Breast epithelium (tissue), 4 donors: ENCODE data around the gene DYNC1I1. TPM values are rescaled to one million over a fixed set of nuclear protein-coding genes. Genes with fewer than 3 reads are reported as not detected.

Experiments
- DNase-seq, 2 donors: peaks; one replicate each; pipeline ENCODE4 v3.0.0-alpha.2; 2019; ENCODE audit warnings: low spot score in 2 of 2
- H3K27ac ChIP-seq, 2 donors: fragments of 200-600 bp; sonication (generic) in 1 of 2; one replicate each; pipeline ENCODE4 v1.5.1; 2016 to 2019; ENCODE audit warnings: mild to moderate bottlenecking in 1 of 2
- H3K27me3 ChIP-seq, 2 donors: fragments of 200-600 bp; sonication (generic) in 1 of 2; one replicate each; pipeline versions ENCODE4 v1.5.1 to v1.6.0; 2017 to 2019; ENCODE audit warnings: control low read depth in 1 of 2, mild to moderate bottlenecking in 1 of 2
- H3K36me3 ChIP-seq: fragments of 200-600 bp; one replicate; pipeline ENCODE4 v1.5.1; 2019
- H3K4me1 ChIP-seq, 2 donors: fragments of 200-600 bp; sonication (generic); one replicate each; pipeline ENCODE4 v1.5.1; 2016 to 2019; ENCODE audit warnings: control low read depth in 1 of 2
- H3K4me3 ChIP-seq, 3 donors: fragments of 200-600 bp; sonication (generic); 1 replicate in 2 of 3; 2 replicates in 1 of 3; pipeline ENCODE4 v1.5.1; 2016 to 2019; ENCODE audit warnings: mild to moderate bottlenecking in 3 of 3, moderate library complexity in 2 of 3
- H3K9me3 ChIP-seq, 2 donors: fragments of 200-600 bp; sonication (generic) in 1 of 2; one replicate each; pipeline ENCODE4 v1.5.1; 2016 to 2019; ENCODE audit warnings: control low read depth in 1 of 2
- CTCF ChIP-seq, 3 donors: fragments of 450-650 bp; IDR thresholded peaks; one replicate each; pipeline ENCODE4 v1.5.1; 2016 to 2017; ENCODE audit warnings: antibody characterized with exemption in 3 of 3, mild to moderate bottlenecking in 3 of 3, moderate library complexity in 3 of 3
- POLR2A ChIP-seq: fragments of 450-650 bp; IDR thresholded peaks from one replicate; pipeline ENCODE4 v1.6.1; 2016; ENCODE audit warnings: antibody characterized with exemption, mild to moderate bottlenecking, moderate library complexity
- POLR2AphosphoS5 ChIP-seq, 3 donors: sonication (generic); formaldehyde crosslinking; IDR thresholded peaks; one replicate each; pipeline ENCODE4 v1.6.1; 2017; ENCODE audit warnings: antibody characterized with exemption in 3 of 3
- intact Hi-C: fragments of 100-400 bp; cut with DNase I; formaldehyde crosslinking; loops from one replicate; pipeline ENCODE4 v1.15.1; 2023; ENCODE audit warnings: low total_unique reads
- total RNA-seq, 3 donors: library from RNA; depleted of rRNA; stranded (reverse); fragments of >200 nt; gene quantifications; one replicate each; pipeline ENCODE4 v1.1.0, GENCODE V29; 2016

Gene DYNC1I1
- total RNA-seq, 3 donors from 2014 or later = 5.7 to 7.7 (median 6.6) TPM

DNA sequence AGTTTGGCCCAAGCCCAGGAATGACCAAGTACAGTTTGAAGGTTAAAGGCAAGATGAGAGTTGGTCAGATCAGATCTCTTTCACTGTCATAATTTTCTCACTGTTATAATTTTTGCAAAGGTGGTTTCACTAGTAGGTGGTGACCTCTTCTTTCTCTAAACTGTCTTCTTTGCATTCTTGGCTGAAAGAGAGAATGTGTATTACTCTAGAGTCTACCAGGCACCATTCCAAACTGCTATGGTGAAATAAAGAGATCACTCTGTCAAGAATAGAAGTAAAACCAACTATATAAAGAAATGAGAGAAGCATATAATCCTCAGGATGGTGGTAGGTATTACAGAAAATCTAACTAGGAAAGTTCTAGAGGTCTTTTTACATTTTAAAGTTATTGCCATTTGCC lies 72.7 kb downstream of the DYNC1I1 start:
- H3K4me1 ChIP-seq = no peaks in the 10 kb centered on the region
- TF ChIP-seq POLR2A (no peak), CTCF (IDR thresholded peaks at IDR 0.05) (no peak), POLR2AphosphoS5 (IDR thresholded peaks at IDR 0.05) (no peak)
- intact Hi-C loops = no loop called here
- peaks cover 0 to 11% of the 10 kb centered on the region in 2 donors for H3K9me3 ChIP-seq
- DNase-seq = no peak
- no peak overlapping the region for H3K27ac ChIP-seq
- no peaks in the 10 kb centered on the region for H3K36me3 ChIP-seq
- H3K4me3 ChIP-seq = no peak overlapping the region
- H3K27me3 ChIP-seq = no peaks in the 10 kb centered on the region

DNA sequence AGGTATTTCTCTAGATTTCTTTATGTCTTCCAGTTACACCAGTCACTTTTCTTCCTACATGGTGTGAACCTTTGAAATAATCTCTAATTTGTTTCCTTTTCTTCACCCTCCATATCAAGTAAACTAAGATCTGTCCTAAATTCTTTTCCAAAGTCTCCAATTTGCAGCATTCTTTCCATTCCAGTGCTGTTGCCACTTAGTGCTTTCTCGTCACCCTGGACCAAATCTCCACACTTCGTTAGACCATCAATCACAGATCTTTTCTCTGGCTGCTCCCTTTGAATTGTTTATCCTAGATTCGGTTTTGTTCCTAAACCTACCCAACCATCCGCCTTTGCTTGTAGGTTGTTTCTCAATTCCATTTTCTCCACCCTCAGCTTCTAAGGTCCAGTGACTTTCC lies 74.7 kb downstream of the DYNC1I1 start:
- TF ChIP-seq POLR2AphosphoS5 (IDR thresholded peaks at IDR 0.05) (no peak), CTCF (IDR thresholded peaks at IDR 0.05) (no peak), POLR2A (no peak)
- H3K9me3 ChIP-seq = no peaks in the 10 kb centered on the region

DNA sequence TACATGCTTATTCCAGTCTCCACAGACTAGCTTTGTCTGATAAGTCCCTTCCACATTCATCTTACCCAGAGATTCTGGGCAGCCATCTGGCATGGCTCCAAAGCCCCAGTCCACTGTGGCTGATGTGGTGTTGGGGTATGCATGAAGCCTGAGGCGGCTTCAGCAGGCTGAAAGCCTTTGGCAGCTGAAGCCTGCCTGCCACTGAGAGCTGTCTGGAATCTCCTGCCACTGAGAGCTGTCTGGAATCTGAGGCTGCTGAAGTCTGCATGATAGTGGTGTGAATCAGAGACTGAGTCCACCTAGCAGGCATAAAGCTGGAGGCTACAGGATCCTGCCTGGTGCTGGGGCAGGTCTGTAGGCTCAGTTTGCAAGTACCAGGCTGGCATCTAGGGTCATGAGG lies 87.1 kb downstream of the DYNC1I1 start:
- no peak for TF ChIP-seq POLR2AphosphoS5 (IDR thresholded peaks at IDR 0.05)
- TF ChIP-seq CTCF (IDR thresholded peaks at IDR 0.05) = no peak
- no peak for TF ChIP-seq POLR2A
- H3K9me3 ChIP-seq = peaks cover 4 to 5% of the 10 kb centered on the region in 2 donors

More for the DNA sequence above, 74.7 kb downstream of the DYNC1I1 start:
- DNase-seq = no peak
- Histone ChIP-seq H3K4me1 (no peaks in the 10 kb centered on the region), H3K27ac (no peak overlapping the region), H3K4me3 (no peak overlapping the region), H3K27me3 (no peaks in the 10 kb centered on the region), H3K36me3 (no peaks in the 10 kb centered on the region)
- intact Hi-C loops = no loop called here

GRCh38 chr7:95861041-95861440 lies 88.7 kb downstream of the DYNC1I1 start:
- Histone ChIP-seq H3K27me3 (no peaks in the 10 kb centered on the region), H3K27ac (no peak overlapping the region), H3K4me3 (no peak overlapping the region), H3K36me3 (no peaks in the 10 kb centered on the region), H3K9me3 (peaks cover 4 to 5% of the 10 kb centered on the region in 2 donors), H3K4me1 (no peaks in the 10 kb centered on the region)
- no peak for TF ChIP-seq POLR2A
- no peak for TF ChIP-seq POLR2AphosphoS5 (IDR thresholded peaks at IDR 0.05)
- TF ChIP-seq CTCF (IDR thresholded peaks at IDR 0.05) = no peak
- DNase-seq = no peak
- intact Hi-C loops = no loop called here

More for the DNA sequence above, 87.1 kb downstream of the DYNC1I1 start:
- no peak overlapping the region for H3K27ac ChIP-seq
- DNase-seq = no peak
- H3K4me3 ChIP-seq = no peak overlapping the region
- no peaks in the 10 kb centered on the region for H3K36me3 ChIP-seq
- intact Hi-C loops = no loop called here
- H3K4me1 ChIP-seq = no peaks in the 10 kb centered on the region
- H3K27me3 ChIP-seq = no peaks in the 10 kb centered on the region

DNA sequence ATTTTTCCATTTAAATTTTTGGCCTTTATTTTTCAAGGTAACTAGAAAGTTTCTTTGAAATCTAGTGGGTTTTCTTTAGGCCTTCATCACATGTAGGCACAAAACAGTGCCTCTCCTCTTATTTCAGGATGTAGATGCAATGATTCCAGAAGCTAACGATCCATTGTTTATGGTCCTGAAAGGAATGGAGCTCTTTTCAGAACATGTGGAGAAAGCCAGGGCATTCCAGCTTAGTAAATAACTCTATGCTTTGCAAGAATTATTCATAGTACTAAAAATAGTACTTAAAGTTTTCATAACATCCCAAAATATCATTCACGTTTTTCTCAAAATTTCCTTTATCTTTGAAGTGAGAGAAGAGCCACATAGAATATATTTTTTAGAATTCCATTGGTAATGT lies 91.3 kb downstream of the DYNC1I1 start:
- Histone ChIP-seq H3K27ac (no peak overlapping the region), H3K4me3 (no peak overlapping the region), H3K36me3 (no peaks in the 10 kb centered on the region), H3K27me3 (no peaks in the 10 kb centered on the region), H3K9me3 (peaks cover 4 to 5% of the 10 kb centered on the region in 2 donors), H3K4me1 (no peaks in the 10 kb centered on the region)
- DNase-seq = no peak
- intact Hi-C loops = no loop called here
- TF ChIP-seq POLR2AphosphoS5 (IDR thresholded peaks at IDR 0.05) = no peak
- TF ChIP-seq CTCF (IDR thresholded peaks at IDR 0.05) = no peak
- TF ChIP-seq POLR2A = no peak
